GM19023 (cell line): ENCODE results near the gene CELF4.
"Not testable (repeated sequence)": the region's sequence is repeated elsewhere in the genome, so short reads cannot be mapped to it uniquely, and the experiment has no call there.

ENCODE experiments used
- ATAC-seq: cut with Tn5 transposase; IDR thresholded peaks from one replicate; pipeline ENCODE4 v1.9.1; 2021; ENCODE audit warnings: mild to moderate bottlenecking, moderate library complexity; ENCODE audit not compliant: unreplicated experiment

The CELF4 gene

GRCh38 chr18:37375181-37375580 is 190.4 kb downstream of the CELF4 start:
- ATAC-seq, result no peak

- no peak for ATAC-seq
Observed at GRCh38 chr18:37368110-37368954, 197.3 kb downstream of the CELF4 start.

- ATAC-seq, result no peak
Observed at GRCh38 chr18:37364237-37364636, 201.4 kb downstream of the CELF4 start.

GRCh38 chr18:37362158-37362890 is 203.3 kb downstream of the CELF4 start:
- no peak for ATAC-seq

GRCh38 chr18:37361335-37362157 is 204.1 kb downstream of the CELF4 start:
- no peak for ATAC-seq

GRCh38 chr18:37358061-37358460 is 207.5 kb downstream of the CELF4 start:
- ATAC-seq, result not testable (repeated sequence)

GRCh38 chr18:37355772-37356171 is 209.8 kb downstream of the CELF4 start:
- no peak for ATAC-seq

- no peak for ATAC-seq
Observed at GRCh38 chr18:37351110-37351509, 214.5 kb downstream of the CELF4 start.

- no peak for ATAC-seq
Observed at GRCh38 chr18:37348729-37349128, 216.9 kb downstream of the CELF4 start.

- ATAC-seq, result no peak
Observed at GRCh38 chr18:37346048-37346447, 219.6 kb downstream of the CELF4 start.

GRCh38 chr18:37343542-37343851 is 222.1 kb downstream of the CELF4 start:
- no peak for ATAC-seq

GRCh38 chr18:37341473-37342086 is 224.0 kb downstream of the CELF4 start:
- ATAC-seq, result no peak

- no peak for ATAC-seq
Observed at GRCh38 chr18:37341016-37341415, 224.6 kb downstream of the CELF4 start.

GRCh38 chr18:37339701-37340215 is 225.8 kb downstream of the CELF4 start:
- ATAC-seq, result no peak

GRCh38 chr18:37336568-37337285 is 228.9 kb downstream of the CELF4 start:
- no peak for ATAC-seq

- no peak for ATAC-seq
Observed at GRCh38 chr18:37335409-37335736, 230.2 kb downstream of the CELF4 start.

- no peak for ATAC-seq
Observed at GRCh38 chr18:37334631-37335408, 230.8 kb downstream of the CELF4 start.

- ATAC-seq, result no peak
Observed at GRCh38 chr18:37332628-37333420, 232.8 kb downstream of the CELF4 start.

- no peak for ATAC-seq
Observed at GRCh38 chr18:37332219-37332618, 233.4 kb downstream of the CELF4 start.
